ENCODE measurements around the gene PMIS2. TPM values are rescaled to one million over a fixed set of nuclear protein-coding genes. Genes with fewer than 3 reads are reported as not detected.

Gene PMIS2
- total RNA-seq, 1 donor from 2014 or later: not detected

DNA sequence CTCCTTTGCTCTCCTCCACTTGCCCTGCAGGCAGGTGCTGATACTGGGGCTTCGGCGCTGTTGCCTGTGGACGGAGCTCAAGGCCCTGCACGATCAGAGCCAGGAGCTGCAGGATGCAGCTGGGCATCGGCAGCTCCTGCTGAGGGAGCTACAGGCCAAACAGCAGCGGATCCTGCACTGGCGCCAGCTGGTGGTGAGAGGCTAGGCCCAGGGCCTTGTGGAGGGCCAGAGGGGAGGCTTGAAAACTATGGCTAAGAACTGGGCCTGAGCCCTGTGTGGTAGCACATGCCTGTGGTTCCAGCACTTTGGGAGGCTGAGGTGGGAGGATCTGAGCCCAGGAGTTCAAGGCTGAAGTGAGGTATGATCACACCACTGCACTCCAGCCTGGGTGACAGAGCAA lies 32.9 kb downstream of the PMIS2 start:
- Mint-ChIP-seq H3K36me3 (no peaks in the 10 kb centered on the region), H3K4me3 (no peak overlapping the region), H3K9me3 (no peaks in the 10 kb centered on the region), H3K27me3 (no peaks in the 10 kb centered on the region), H3K27ac (no peak overlapping the region), H3K4me1 (ENCODE audit: unreplicated experiment) (no peaks in the 10 kb centered on the region)
- DNase-seq (ENCODE audit: extremely low spot score, unreplicated experiment): no peak
- TF ChIP-seq, protein P1, sequence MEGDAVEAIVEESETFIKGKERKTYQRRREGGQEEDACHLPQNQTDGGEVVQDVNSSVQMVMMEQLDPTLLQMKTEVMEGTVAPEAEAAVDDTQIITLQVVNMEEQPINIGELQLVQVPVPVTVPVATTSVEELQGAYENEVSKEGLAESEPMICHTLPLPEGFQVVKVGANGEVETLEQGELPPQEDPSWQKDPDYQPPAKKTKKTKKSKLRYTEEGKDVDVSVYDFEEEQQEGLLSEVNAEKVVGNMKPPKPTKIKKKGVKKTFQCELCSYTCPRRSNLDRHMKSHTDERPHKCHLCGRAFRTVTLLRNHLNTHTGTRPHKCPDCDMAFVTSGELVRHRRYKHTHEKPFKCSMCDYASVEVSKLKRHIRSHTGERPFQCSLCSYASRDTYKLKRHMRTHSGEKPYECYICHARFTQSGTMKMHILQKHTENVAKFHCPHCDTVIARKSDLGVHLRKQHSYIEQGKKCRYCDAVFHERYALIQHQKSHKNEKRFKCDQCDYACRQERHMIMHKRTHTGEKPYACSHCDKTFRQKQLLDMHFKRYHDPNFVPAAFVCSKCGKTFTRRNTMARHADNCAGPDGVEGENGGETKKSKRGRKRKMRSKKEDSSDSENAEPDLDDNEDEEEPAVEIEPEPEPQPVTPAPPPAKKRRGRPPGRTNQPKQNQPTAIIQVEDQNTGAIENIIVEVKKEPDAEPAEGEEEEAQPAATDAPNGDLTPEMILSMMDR (conservative IDR thresholded peaks at IDR 0.05): no peak

GRCh38 chr19:35619290-35619923 lies 33.4 kb downstream of the PMIS2 start:
- Mint-ChIP-seq H3K27me3 (no peaks in the 10 kb centered on the region), H3K4me1 (ENCODE audit: unreplicated experiment) (no peaks in the 10 kb centered on the region), H3K9me3 (no peaks in the 10 kb centered on the region), H3K27ac (no peak overlapping the region), H3K4me3 (no peak overlapping the region), H3K36me3 (no peaks in the 10 kb centered on the region)
- TF ChIP-seq, protein P1 (conservative IDR thresholded peaks at IDR 0.05): no peak
- no peak for DNase-seq (ENCODE audit: extremely low spot score, unreplicated experiment)

DNA sequence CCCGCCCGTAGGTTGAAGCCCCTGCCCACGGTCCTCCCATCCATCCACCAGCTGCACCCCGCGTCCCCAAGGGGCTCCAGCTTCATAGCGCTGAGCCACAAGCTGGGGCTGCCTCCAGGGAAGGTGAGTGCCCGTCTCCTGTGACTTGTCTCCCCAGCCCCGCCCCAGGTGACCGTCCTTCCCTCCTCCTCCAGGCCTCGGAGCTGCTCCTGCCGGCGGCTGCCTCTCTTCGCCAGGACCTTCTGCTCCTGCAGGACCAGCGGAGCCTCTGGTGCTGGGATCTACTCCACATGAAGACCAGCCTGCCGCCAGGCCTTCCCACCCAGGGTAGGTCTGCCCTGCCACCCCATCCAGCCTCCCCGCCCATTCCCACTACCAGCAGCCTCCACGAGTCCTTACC lies 34.0 kb downstream of the PMIS2 start:
- no peak for DNase-seq (ENCODE audit: extremely low spot score, unreplicated experiment)
- Mint-ChIP-seq H3K4me1 (ENCODE audit: unreplicated experiment) (no peaks in the 10 kb centered on the region), H3K27ac (no peak overlapping the region), H3K4me3 (no peak overlapping the region), H3K36me3 (no peaks in the 10 kb centered on the region), H3K27me3 (no peaks in the 10 kb centered on the region), H3K9me3 (no peaks in the 10 kb centered on the region)
- TF ChIP-seq, protein P1 (conservative IDR thresholded peaks at IDR 0.05): no peak

DNA sequence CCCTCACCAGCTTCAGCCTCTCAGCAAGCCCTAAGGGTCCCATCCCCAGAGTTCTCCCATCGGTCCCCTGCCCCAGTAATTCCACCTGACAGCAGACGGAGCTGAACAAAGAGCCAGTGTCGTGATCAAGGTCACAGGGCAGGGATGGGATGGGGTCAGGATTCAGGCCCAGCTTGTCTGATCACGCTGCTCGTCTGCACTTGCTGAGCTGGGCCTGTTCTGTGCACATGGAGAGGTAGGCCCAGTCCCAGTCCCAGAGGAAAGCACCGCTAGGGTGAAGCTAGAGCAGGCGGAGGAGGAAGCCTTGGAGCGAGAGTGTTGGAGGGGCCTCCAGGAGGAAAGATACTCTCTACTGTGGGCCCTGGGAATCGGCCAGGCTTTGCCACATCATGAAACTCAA lies 35.7 kb downstream of the PMIS2 start:
- no peak for DNase-seq (ENCODE audit: extremely low spot score, unreplicated experiment)
- Mint-ChIP-seq H3K4me1 (ENCODE audit: unreplicated experiment) (no peaks in the 10 kb centered on the region), H3K4me3 (no peak overlapping the region), H3K27ac (no peak overlapping the region), H3K27me3 (no peaks in the 10 kb centered on the region), H3K9me3 (no peaks in the 10 kb centered on the region), H3K36me3 (no peaks in the 10 kb centered on the region)
- TF ChIP-seq, protein P1 (conservative IDR thresholded peaks at IDR 0.05): no peak

GRCh38 chr19:35622750-35623149 lies 36.8 kb downstream of the PMIS2 start:
- H3K27me3 Mint-ChIP-seq: no peaks in the 10 kb centered on the region
- H3K4me3 Mint-ChIP-seq: no peak overlapping the region
- DNase-seq (ENCODE audit: extremely low spot score, unreplicated experiment): no peak
- no peaks in the 10 kb centered on the region for H3K36me3 Mint-ChIP-seq
- no peaks in the 10 kb centered on the region for H3K4me1 Mint-ChIP-seq (ENCODE audit: unreplicated experiment)
- TF ChIP-seq, protein P1 (conservative IDR thresholded peaks at IDR 0.05): no peak
- no peaks in the 10 kb centered on the region for H3K9me3 Mint-ChIP-seq
- no peak overlapping the region for H3K27ac Mint-ChIP-seq

Measured in type B pancreatic cell (in vitro differentiated cells).